Liver (tissue), 9 donors: ENCODE results near the gene TMEM151B. TPM values are rescaled to one million over a fixed set of nuclear protein-coding genes. Genes with fewer than 3 reads are reported as not detected.

Experiments
- DNase-seq: peaks from one replicate; pipeline ENCODE4 v3.0.0-alpha.2; 2017; ENCODE audit warnings: low spot score
- H3K27ac ChIP-seq, 2 donors: one replicate each; pipeline ENCODE4 v1.7.0; 2013; ENCODE audit warnings: inconsistent platforms in 2 of 2, low read length in 2 of 2, control low read depth in 1 of 2, low read depth in 1 of 2, mild to moderate bottlenecking in 1 of 2
- H3K27me3 ChIP-seq, 4 donors: one replicate each; pipeline versions ENCODE4 v1.6.1 to v1.7.0; 2013; ENCODE audit warnings: low read length in 3 of 4, inconsistent platforms in 1 of 4, mild to moderate bottlenecking in 1 of 4, moderate library complexity in 1 of 4; ENCODE audit not compliant: control insufficient read depth in 4 of 4, insufficient read depth in 4 of 4
- H3K36me3 ChIP-seq, 4 donors: one replicate each; pipeline versions ENCODE4 v1.6.1 to v1.7.0; 2013; ENCODE audit warnings: low read length in 3 of 4, mild to moderate bottlenecking in 3 of 4, low read depth in 1 of 4, moderate library complexity in 1 of 4; ENCODE audit not compliant: control insufficient read depth in 4 of 4, insufficient read depth in 3 of 4
- H3K4me1 ChIP-seq, 4 donors: one replicate each; pipeline versions ENCODE4 v1.6.1 to v1.7.0; 2013; ENCODE audit warnings: low read length in 3 of 4, mild to moderate bottlenecking in 3 of 4, moderate library complexity in 1 of 4; ENCODE audit not compliant: control insufficient read depth in 4 of 4, insufficient read depth in 4 of 4
- H3K4me3 ChIP-seq, 3 donors: one replicate each; pipeline versions ENCODE4 v1.6.1 to v1.7.0; 2013; ENCODE audit warnings: low read length in 3 of 3, control low read depth in 1 of 3, low read depth in 1 of 3, mild to moderate bottlenecking in 1 of 3
- H3K9ac ChIP-seq, 2 donors: one replicate each; pipeline ENCODE4 v1.7.0; 2013; ENCODE audit warnings: low read length in 2 of 2, mild to moderate bottlenecking in 2 of 2, moderate library complexity in 2 of 2, control low read depth in 1 of 2, low read depth in 1 of 2
- H3K9me3 ChIP-seq, 4 donors: one replicate each; pipeline versions ENCODE4 v1.6.1 to v1.7.0; 2013; ENCODE audit warnings: low read length in 3 of 4; ENCODE audit not compliant: control insufficient read depth in 4 of 4
- EGR1 ChIP-seq, 2 donors: IDR thresholded peaks; 2 replicates each; pipeline ENCODE4 v1.6.1; 2016 to 2018; ENCODE audit warnings: antibody characterized with exemption in 2 of 2, low read depth in 2 of 2
- FOXA1 ChIP-seq: IDR thresholded peaks from 2 replicates; pipeline ENCODE4 v1.6.1; 2016; ENCODE audit warnings: antibody characterized with exemption
- FOXA2 ChIP-seq: IDR thresholded peaks from 2 replicates; pipeline ENCODE4 v1.6.1; 2016; ENCODE audit warnings: antibody characterized with exemption
- GABPA ChIP-seq, 2 donors: IDR thresholded peaks in 1 of 2; conservative IDR thresholded peaks in 1 of 2; 2 replicates each; pipeline ENCODE4 v1.6.1; 2016; ENCODE audit warnings: antibody characterized with exemption in 2 of 2, mild to moderate bottlenecking in 1 of 2, moderate library complexity in 1 of 2
- HNF4A ChIP-seq, 2 donors: conservative IDR thresholded peaks; 2 replicates each; pipeline ENCODE4 v1.6.1; 2016; ENCODE audit warnings: antibody characterized with exemption in 2 of 2, mild to moderate bottlenecking in 2 of 2
- HNF4G ChIP-seq: IDR thresholded peaks from 2 replicates; pipeline ENCODE4 v1.6.1; 2016; ENCODE audit warnings: antibody characterized with exemption
- JUND ChIP-seq, 2 donors: IDR thresholded peaks; 2 replicates each; pipeline ENCODE4 v1.6.1; 2016; ENCODE audit warnings: antibody characterized with exemption in 2 of 2
- NR2F2 ChIP-seq: IDR thresholded peaks from 2 replicates; pipeline ENCODE4 v1.6.1; 2016; ENCODE audit warnings: antibody characterized with exemption
- RAD21 ChIP-seq, 2 donors: IDR thresholded peaks; 2 replicates each; pipeline ENCODE4 v1.6.1; 2016; ENCODE audit warnings: antibody characterized with exemption in 2 of 2, mild to moderate bottlenecking in 2 of 2
- RXRA ChIP-seq, 2 donors: IDR thresholded peaks; 2 replicates each; pipeline ENCODE4 v1.6.1; 2017 to 2018; ENCODE audit warnings: antibody characterized with exemption in 2 of 2, mild to moderate bottlenecking in 1 of 2
- SP1 ChIP-seq: IDR thresholded peaks from 2 replicates; pipeline ENCODE4 v1.6.1; 2018; ENCODE audit warnings: antibody characterized with exemption, mild to moderate bottlenecking
- TAF1 ChIP-seq: conservative IDR thresholded peaks from 2 replicates; pipeline ENCODE4 v1.6.1; 2016; ENCODE audit warnings: antibody characterized with exemption, mild to moderate bottlenecking
- YY1 ChIP-seq: IDR thresholded peaks from 2 replicates; pipeline ENCODE4 v1.6.1; 2016; ENCODE audit warnings: antibody characterized with exemption, mild to moderate bottlenecking
- WGBS: extraction: QIAGEN DNeasy Blood & Tissue Kit; methylation state at CpG from one replicate; pipeline ENCODE4 v1.1.7; 2013; 5-methylcytosine and 5-hydroxymethylcytosine counted together
- polyA plus RNA-seq, 2 donors: library from polyadenylated mRNA; stranded (reverse) in 1 of 2; unstranded in 1 of 2; fragments of 200-250 nt in 1 of 2; fragments of >200 nt in 1 of 2; fragmentation: Nextera tagmentation in 1 of 2; extraction: Ambion mirVana in 1 of 2; gene quantifications; one replicate each; pipeline versions ENCODE4 v1.2.1 to v1.2.3, GENCODE V29; 2013 to 2015
- total RNA-seq, 2 donors: library from RNA; depleted of rRNA; stranded (reverse); fragments of >200 nt; gene quantifications; one replicate each; pipeline ENCODE4 v1.2.3, GENCODE V29; 2014
- TF ChIP-seq, protein P1 (sequence below): IDR thresholded peaks from 2 replicates; pipeline ENCODE4 v1.6.1; 2016; ENCODE audit warnings: antibody characterized with exemption
- TF ChIP-seq, protein P2 (sequence below): IDR thresholded peaks from 2 replicates; pipeline ENCODE4 v1.6.1; 2016; ENCODE audit warnings: antibody characterized with exemption
- TF ChIP-seq, protein P3 (sequence below): IDR thresholded peaks from 2 replicates; pipeline ENCODE4 v1.6.1; 2016; ENCODE audit warnings: antibody characterized with exemption
- TF ChIP-seq, protein P4 (sequence below): IDR thresholded peaks from 2 replicates; pipeline ENCODE4 v1.6.1; 2016; ENCODE audit warnings: antibody characterized with exemption, mild to moderate bottlenecking
- TF ChIP-seq, protein P5 (sequence below): fragments of 150-350 bp; IDR thresholded peaks from 2 replicates; pipeline ENCODE4 v1.5.1; 2017; ENCODE audit warnings: improper control_type of control experiment, low read depth, low read length; ENCODE audit not compliant: missing input control
- donor health status: healthy.
- donor health status: healthy.
- donor health status: healthy.
- donor health status: healthy.
- donor health status: healthy.

TMEM151B gene
- total and polyA plus RNA-seq, 4 donors, result not detected

DNA sequence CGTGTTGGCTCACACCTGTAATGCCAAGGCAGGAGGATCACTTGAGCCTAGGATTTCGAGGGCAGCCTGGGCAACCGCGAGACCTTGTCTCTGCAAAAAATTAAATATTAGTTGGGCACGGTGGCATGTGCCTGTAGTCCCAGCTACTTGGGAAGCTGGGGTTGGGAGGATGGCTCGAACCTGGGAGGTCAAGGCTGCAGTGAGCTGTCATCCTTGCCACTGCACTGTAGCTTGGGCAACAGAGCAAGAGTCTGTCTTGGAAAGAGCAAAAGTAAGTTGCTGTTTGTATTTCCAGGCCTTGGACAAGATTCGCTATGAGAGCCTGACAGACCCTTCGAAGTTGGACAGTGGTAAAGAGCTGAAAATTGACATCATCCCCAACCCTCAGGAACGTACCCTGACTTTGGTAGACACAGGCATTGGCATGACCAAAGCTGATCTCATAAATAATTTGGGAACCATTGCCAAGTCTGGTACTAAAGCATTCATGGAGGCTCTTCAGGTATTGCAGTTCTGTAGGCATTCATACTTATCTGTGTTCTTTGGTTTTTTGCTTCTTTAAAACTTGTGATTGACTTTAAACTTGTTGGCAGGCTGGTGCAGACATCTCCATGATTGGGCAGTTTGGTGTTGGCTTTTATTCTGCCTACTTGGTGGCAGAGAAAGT lies 21.0 kb upstream of the TMEM151B start:
- 83% methylated on average over 9 of the region's 9 CpGs for WGBS
- H3K27ac ChIP-seq, result peak overlapping the region; percentile 99 to 100
- no peak overlapping the region for H3K9ac ChIP-seq
- TF ChIP-seq, protein P1, sequence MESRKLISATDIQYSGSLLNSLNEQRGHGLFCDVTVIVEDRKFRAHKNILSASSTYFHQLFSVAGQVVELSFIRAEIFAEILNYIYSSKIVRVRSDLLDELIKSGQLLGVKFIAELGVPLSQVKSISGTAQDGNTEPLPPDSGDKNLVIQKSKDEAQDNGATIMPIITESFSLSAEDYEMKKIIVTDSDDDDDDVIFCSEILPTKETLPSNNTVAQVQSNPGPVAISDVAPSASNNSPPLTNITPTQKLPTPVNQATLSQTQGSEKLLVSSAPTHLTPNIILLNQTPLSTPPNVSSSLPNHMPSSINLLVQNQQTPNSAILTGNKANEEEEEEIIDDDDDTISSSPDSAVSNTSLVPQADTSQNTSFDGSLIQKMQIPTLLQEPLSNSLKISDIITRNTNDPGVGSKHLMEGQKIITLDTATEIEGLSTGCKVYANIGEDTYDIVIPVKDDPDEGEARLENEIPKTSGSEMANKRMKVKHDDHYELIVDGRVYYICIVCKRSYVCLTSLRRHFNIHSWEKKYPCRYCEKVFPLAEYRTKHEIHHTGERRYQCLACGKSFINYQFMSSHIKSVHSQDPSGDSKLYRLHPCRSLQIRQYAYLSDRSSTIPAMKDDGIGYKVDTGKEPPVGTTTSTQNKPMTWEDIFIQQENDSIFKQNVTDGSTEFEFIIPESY, result no peak
- TF ChIP-seq YY1 (no peak), HNF4A (conservative IDR thresholded peaks at IDR 0.05) (no peak), GABPA (IDR thresholded peaks at IDR 0.05 in 1 of 2, conservative IDR thresholded peaks at IDR 0.05 in 1 of 2) (no peak), HNF4G (no peak)
- TF ChIP-seq, protein P2, sequence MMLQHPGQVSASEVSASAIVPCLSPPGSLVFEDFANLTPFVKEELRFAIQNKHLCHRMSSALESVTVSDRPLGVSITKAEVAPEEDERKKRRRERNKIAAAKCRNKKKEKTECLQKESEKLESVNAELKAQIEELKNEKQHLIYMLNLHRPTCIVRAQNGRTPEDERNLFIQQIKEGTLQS, result no peak
- TF ChIP-seq, protein P3, sequence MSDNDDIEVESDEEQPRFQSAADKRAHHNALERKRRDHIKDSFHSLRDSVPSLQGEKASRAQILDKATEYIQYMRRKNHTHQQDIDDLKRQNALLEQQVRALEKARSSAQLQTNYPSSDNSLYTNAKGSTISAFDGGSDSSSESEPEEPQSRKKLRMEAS, result no peak
- peaks cover 10 to 54% (median 47%) of the 10 kb centered on the region in 4 donors for H3K36me3 ChIP-seq
- H3K4me1 ChIP-seq, result peaks cover 5 to 27% (median 23%) of the 10 kb centered on the region in 4 donors
- peak overlapping the region; percentile 13 to 88 (median 23) for H3K4me3 ChIP-seq
- H3K27me3 ChIP-seq, result no peaks in the 10 kb centered on the region
- DNase-seq, result no peak
- H3K9me3 ChIP-seq, result no peaks in the 10 kb centered on the region

DNA sequence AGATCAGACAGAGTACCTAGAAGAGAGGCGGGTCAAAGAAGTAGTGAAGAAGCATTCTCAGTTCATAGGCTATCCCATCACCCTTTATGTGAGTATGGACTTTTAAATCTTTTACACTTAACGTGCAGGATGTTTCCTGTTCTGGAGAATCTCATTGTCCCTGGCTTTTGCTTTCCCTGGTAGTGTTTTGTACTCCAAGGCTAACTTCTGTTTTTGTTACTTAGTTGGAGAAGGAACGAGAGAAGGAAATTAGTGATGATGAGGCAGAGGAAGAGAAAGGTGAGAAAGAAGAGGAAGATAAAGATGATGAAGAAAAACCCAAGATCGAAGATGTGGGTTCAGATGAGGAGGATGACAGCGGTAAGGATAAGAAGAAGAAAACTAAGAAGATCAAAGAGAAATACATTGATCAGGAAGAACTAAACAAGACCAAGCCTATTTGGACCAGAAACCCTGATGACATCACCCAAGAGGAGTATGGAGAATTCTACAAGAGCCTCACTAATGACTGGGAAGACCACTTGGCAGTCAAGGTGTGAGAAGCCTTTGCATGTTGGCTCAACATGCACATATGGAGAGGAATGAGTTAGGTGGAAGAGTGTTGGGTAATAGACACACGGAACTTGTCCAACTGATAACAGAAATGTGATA lies 20.1 kb upstream of the TMEM151B start:
- H3K27ac ChIP-seq, result peak overlapping the region in 1 of 2 donors; percentile 36
- TF ChIP-seq FOXA2 (no peak), FOXA1 (no peak), SP1 (no peak), TAF1 (no peak), JUND (IDR thresholded peaks at IDR 0.05) (no peak), HNF4G (no peak), RXRA (IDR thresholded peaks at IDR 0.05) (no peak), RAD21 (IDR thresholded peaks at IDR 0.05) (no peak), EGR1 (IDR thresholded peaks at IDR 0.05; ENCODE audit: low read depth in 2 of 2) (no peak), GABPA (IDR thresholded peaks at IDR 0.05 in 1 of 2, conservative IDR thresholded peaks at IDR 0.05 in 1 of 2) (no peak), NR2F2 (no peak), YY1 (no peak), HNF4A (conservative IDR thresholded peaks at IDR 0.05) (no peak)
- TF ChIP-seq, protein P4, sequence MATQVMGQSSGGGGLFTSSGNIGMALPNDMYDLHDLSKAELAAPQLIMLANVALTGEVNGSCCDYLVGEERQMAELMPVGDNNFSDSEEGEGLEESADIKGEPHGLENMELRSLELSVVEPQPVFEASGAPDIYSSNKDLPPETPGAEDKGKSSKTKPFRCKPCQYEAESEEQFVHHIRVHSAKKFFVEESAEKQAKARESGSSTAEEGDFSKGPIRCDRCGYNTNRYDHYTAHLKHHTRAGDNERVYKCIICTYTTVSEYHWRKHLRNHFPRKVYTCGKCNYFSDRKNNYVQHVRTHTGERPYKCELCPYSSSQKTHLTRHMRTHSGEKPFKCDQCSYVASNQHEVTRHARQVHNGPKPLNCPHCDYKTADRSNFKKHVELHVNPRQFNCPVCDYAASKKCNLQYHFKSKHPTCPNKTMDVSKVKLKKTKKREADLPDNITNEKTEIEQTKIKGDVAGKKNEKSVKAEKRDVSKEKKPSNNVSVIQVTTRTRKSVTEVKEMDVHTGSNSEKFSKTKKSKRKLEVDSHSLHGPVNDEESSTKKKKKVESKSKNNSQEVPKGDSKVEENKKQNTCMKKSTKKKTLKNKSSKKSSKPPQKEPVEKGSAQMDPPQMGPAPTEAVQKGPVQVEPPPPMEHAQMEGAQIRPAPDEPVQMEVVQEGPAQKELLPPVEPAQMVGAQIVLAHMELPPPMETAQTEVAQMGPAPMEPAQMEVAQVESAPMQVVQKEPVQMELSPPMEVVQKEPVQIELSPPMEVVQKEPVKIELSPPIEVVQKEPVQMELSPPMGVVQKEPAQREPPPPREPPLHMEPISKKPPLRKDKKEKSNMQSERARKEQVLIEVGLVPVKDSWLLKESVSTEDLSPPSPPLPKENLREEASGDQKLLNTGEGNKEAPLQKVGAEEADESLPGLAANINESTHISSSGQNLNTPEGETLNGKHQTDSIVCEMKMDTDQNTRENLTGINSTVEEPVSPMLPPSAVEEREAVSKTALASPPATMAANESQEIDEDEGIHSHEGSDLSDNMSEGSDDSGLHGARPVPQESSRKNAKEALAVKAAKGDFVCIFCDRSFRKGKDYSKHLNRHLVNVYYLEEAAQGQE, result no peak
- TF ChIP-seq, protein P3, result no peak
- TF ChIP-seq, protein P1, result no peak
- TF ChIP-seq, protein P5, sequence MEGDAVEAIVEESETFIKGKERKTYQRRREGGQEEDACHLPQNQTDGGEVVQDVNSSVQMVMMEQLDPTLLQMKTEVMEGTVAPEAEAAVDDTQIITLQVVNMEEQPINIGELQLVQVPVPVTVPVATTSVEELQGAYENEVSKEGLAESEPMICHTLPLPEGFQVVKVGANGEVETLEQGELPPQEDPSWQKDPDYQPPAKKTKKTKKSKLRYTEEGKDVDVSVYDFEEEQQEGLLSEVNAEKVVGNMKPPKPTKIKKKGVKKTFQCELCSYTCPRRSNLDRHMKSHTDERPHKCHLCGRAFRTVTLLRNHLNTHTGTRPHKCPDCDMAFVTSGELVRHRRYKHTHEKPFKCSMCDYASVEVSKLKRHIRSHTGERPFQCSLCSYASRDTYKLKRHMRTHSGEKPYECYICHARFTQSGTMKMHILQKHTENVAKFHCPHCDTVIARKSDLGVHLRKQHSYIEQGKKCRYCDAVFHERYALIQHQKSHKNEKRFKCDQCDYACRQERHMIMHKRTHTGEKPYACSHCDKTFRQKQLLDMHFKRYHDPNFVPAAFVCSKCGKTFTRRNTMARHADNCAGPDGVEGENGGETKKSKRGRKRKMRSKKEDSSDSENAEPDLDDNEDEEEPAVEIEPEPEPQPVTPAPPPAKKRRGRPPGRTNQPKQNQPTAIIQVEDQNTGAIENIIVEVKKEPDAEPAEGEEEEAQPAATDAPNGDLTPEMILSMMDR, result no peak
- TF ChIP-seq, protein P2, result no peak

More for the DNA sequence above, 20.1 kb upstream of the TMEM151B start:
- peaks cover 10 to 63% (median 52%) of the 10 kb centered on the region in 4 donors for H3K36me3 ChIP-seq
- peaks cover 5 to 27% (median 23%) of the 10 kb centered on the region in 4 donors for H3K4me1 ChIP-seq
- H3K9ac ChIP-seq, result no peak overlapping the region
- no peak overlapping the region for H3K4me3 ChIP-seq
- DNase-seq, result no peak
- no peaks in the 10 kb centered on the region for H3K9me3 ChIP-seq
- no peaks in the 10 kb centered on the region for H3K27me3 ChIP-seq
- WGBS, result 69% methylated on average over 6 of the region's 6 CpGs
